Astrocyte (in vitro differentiated cells and primary cell): ENCODE measurements around the gene ESPNL. TPM values are rescaled to one million over a fixed set of nuclear protein-coding genes. Genes with fewer than 3 reads are reported as not detected.

ENCODE experiments used
- DNase-seq: peaks from one replicate; pipeline ENCODE4 v3.0.0-alpha.2; 2010; ENCODE audit warnings: low read depth
- FAIRE-seq: peaks from 2 replicates; lab custom pipeline; 2011; peaks lifted over from hg19 to GRCh38; lab: Jason Lieb, UNC
- H2AFZ ChIP-seq: 2 replicates; pipeline ENCODE4 v1.6.0; 2012; ENCODE audit warnings: low read depth, low read length, inconsistent platforms
- H3K27ac ChIP-seq: 2 replicates; pipeline ENCODE4 v1.5.1; 2011; ENCODE audit warnings: low read depth, low read length, inconsistent platforms
- H3K27me3 ChIP-seq: 2 replicates; pipeline ENCODE4 v1.6.0; 2011; ENCODE audit warnings: low read length, inconsistent platforms; ENCODE audit not compliant: insufficient read depth
- H3K36me3 ChIP-seq: 2 replicates; pipeline ENCODE4 v1.5.1; 2011; ENCODE audit warnings: low read length, inconsistent platforms; ENCODE audit not compliant: insufficient read depth
- H3K4me1 ChIP-seq: 2 replicates; pipeline ENCODE4 v1.5.1; 2011; ENCODE audit warnings: low read length, inconsistent platforms; ENCODE audit not compliant: insufficient read depth
- H3K4me2 ChIP-seq: 2 replicates; pipeline ENCODE4 v1.6.0; 2012; ENCODE audit warnings: low read length, inconsistent platforms
- H3K4me3 ChIP-seq: 2 replicates; pipeline ENCODE4 v1.5.1; 2011; ENCODE audit warnings: low read depth, mild to moderate bottlenecking, low read length, inconsistent platforms; ENCODE audit not compliant: insufficient read depth
- H3K79me2 ChIP-seq: 2 replicates; pipeline ENCODE4 v1.6.0; 2012; ENCODE audit warnings: mild to moderate bottlenecking, low read length, inconsistent platforms; ENCODE audit not compliant: insufficient read depth
- H3K9ac ChIP-seq: 2 replicates; pipeline ENCODE4 v1.6.0; 2012; ENCODE audit warnings: mild to moderate bottlenecking, low read length, inconsistent platforms
- H3K9me3 ChIP-seq: 2 replicates; pipeline ENCODE4 v1.5.1; 2012; ENCODE audit warnings: low read depth, mild to moderate bottlenecking, low read length, inconsistent platforms; ENCODE audit not compliant: insufficient read depth
- H4K20me1 ChIP-seq: 2 replicates; pipeline ENCODE4 v1.6.0; 2012; ENCODE audit warnings: low read length, inconsistent platforms; ENCODE audit not compliant: insufficient read depth
- H3K27ac Mint-ChIP-seq: one replicate; pipeline ENCODE4 v1.8.0; 2021; ENCODE audit warnings: mild to moderate bottlenecking, mixed read lengths; ENCODE audit not compliant: unreplicated experiment
- H3K27me3 Mint-ChIP-seq: one replicate; pipeline ENCODE4 v1.8.0; 2021; ENCODE audit warnings: low read depth, mixed read lengths; ENCODE audit not compliant: unreplicated experiment
- H3K36me3 Mint-ChIP-seq: one replicate; pipeline ENCODE4 v1.8.0; 2021; ENCODE audit warnings: low read depth, mixed read lengths; ENCODE audit not compliant: unreplicated experiment
- H3K4me1 Mint-ChIP-seq: one replicate; pipeline ENCODE4 v1.8.0; 2021; ENCODE audit warnings: low read depth, mixed read lengths; ENCODE audit not compliant: unreplicated experiment
- H3K4me3 Mint-ChIP-seq: one replicate; pipeline ENCODE4 v1.8.0; 2021; ENCODE audit warnings: mild to moderate bottlenecking, moderate library complexity, mixed read lengths; ENCODE audit not compliant: unreplicated experiment
- H3K9me3 Mint-ChIP-seq: one replicate; pipeline ENCODE4 v1.8.0; 2021; ENCODE audit warnings: mild to moderate bottlenecking, mixed read lengths; ENCODE audit not compliant: unreplicated experiment
- CTCF ChIP-seq: IDR thresholded peaks from 2 replicates; pipeline ENCODE4 v1.5.1; 2011; ENCODE audit warnings: low read depth, mild to moderate bottlenecking, inconsistent platforms, low read length, moderate library complexity; ENCODE audit not compliant: insufficient read depth
- EZH2 ChIP-seq: IDR thresholded peaks from 2 replicates; pipeline ENCODE4 v1.6.1; 2012; ENCODE audit warnings: mild to moderate bottlenecking, low read length, inconsistent platforms; ENCODE audit not compliant: insufficient read depth
- total RNA-seq: library from RNA; stranded (reverse); gene quantifications from 2 replicates; pipeline ENCODE4 v1.2.1, GENCODE V29; 2021

Gene ESPNL
- total RNA-seq, 1 donor from 2014 or later = not detected

- Histone ChIP-seq H4K20me1 (no peaks in the 10 kb centered on the region), H3K9ac (no peak overlapping the region), H2AFZ (no peak overlapping the region), H3K4me1 (no peaks in the 10 kb centered on the region), H3K9me3 (no peaks in the 10 kb centered on the region), H3K27me3 (peaks cover 2% of the 10 kb centered on the region), H3K79me2 (no peaks in the 10 kb centered on the region), H3K4me2 (no peak overlapping the region), H3K4me3 (no peak overlapping the region), H3K36me3 (no peaks in the 10 kb centered on the region), H3K27ac (no peak overlapping the region)
- TF ChIP-seq EZH2 (no peak), CTCF (no peak)
- Mint-ChIP-seq H3K27me3 (peaks cover 10% of the 10 kb centered on the region), H3K4me1 (peaks cover 4% of the 10 kb centered on the region), H3K36me3 (no peaks in the 10 kb centered on the region), H3K4me3 (no peak overlapping the region), H3K9me3 (peaks cover 2% of the 10 kb centered on the region), H3K27ac (no peak overlapping the region)
- FAIRE-seq (no peak), DNase-seq (no peak)
These were observed 6.8 kb downstream of the ESPNL start for GRCh38 chr2:238106698-238107524.

- H3K4me3 ChIP-seq = no peak overlapping the region
- Mint-ChIP-seq H3K9me3 (peaks cover 5% of the 10 kb centered on the region), H3K36me3 (no peaks in the 10 kb centered on the region), H3K4me1 (peaks cover 4% of the 10 kb centered on the region), H3K27ac (no peak overlapping the region), H3K27me3 (peaks cover 10% of the 10 kb centered on the region), H3K4me3 (no peak overlapping the region)
- no peak overlapping the region for H3K4me2 ChIP-seq
- DNase-seq (no peak), FAIRE-seq (no peak)
- no peaks in the 10 kb centered on the region for H3K36me3 ChIP-seq
- H3K4me1 ChIP-seq = no peaks in the 10 kb centered on the region
- H3K27me3 ChIP-seq = peaks cover 2% of the 10 kb centered on the region
- H2AFZ ChIP-seq = no peak overlapping the region
- no peaks in the 10 kb centered on the region for H4K20me1 ChIP-seq
- no peak overlapping the region for H3K9ac ChIP-seq
- TF ChIP-seq CTCF (no peak), EZH2 (no peak)
- H3K79me2 ChIP-seq = no peaks in the 10 kb centered on the region
- H3K9me3 ChIP-seq = peaks cover 2% of the 10 kb centered on the region
- no peak overlapping the region for H3K27ac ChIP-seq
These were observed 7.6 kb downstream of the ESPNL start for GRCh38 chr2:238107525-238108422.
